Activated CD4-positive, alpha-beta T cell treated with anti-CD3 and anti-CD28 coated beads, Interleukin-2, amount 10 ng/mL, durations not matched to agents 24 days and 14 days (primary cell): Measurements from ENCODE around the gene CDH4. TPM values are rescaled to one million over a fixed set of nuclear protein-coding genes. Genes with fewer than 3 reads are reported as not detected.
A peak's percentile ranks its signal among the peaks of the same experiment; 100 is the strongest.

Source experiments
- DNase-seq: peaks from one replicate; pipeline ENCODE4 v3.0.0; 2022
- H3K27ac Mint-ChIP-seq: one replicate; pipeline ENCODE4 v1.8.0; 2022; ENCODE audit warnings: mild to moderate bottlenecking, mixed read lengths
- H3K27me3 Mint-ChIP-seq: one replicate; pipeline ENCODE4 v1.8.0; 2022; ENCODE audit warnings: mixed read lengths
- H3K36me3 Mint-ChIP-seq: one replicate; pipeline ENCODE4 v1.8.0; 2022; ENCODE audit warnings: low read depth, mild to moderate bottlenecking, mixed read lengths
- H3K4me1 Mint-ChIP-seq: one replicate; pipeline ENCODE4 v1.8.0; 2021; ENCODE audit warnings: mixed read lengths
- H3K4me3 Mint-ChIP-seq: one replicate; pipeline ENCODE4 v1.8.0; 2022; ENCODE audit warnings: mild to moderate bottlenecking, moderate library complexity, mixed read lengths
- H3K9me3 Mint-ChIP-seq: one replicate; pipeline ENCODE4 v1.8.0; 2021; ENCODE audit warnings: mixed read lengths
- intact Hi-C: fragments of 100-400 bp; cut with micrococcal nuclease; formaldehyde crosslinking; loops from one replicate; pipeline ENCODE4 v1.15.1; 2023
- total RNA-seq: library from RNA; stranded (reverse); gene quantifications from 2 replicates; pipeline ENCODE4 v1.2.3, GENCODE V29; 2022

CDH4 gene
- not detected in 2 replicates for total RNA-seq

DNA sequence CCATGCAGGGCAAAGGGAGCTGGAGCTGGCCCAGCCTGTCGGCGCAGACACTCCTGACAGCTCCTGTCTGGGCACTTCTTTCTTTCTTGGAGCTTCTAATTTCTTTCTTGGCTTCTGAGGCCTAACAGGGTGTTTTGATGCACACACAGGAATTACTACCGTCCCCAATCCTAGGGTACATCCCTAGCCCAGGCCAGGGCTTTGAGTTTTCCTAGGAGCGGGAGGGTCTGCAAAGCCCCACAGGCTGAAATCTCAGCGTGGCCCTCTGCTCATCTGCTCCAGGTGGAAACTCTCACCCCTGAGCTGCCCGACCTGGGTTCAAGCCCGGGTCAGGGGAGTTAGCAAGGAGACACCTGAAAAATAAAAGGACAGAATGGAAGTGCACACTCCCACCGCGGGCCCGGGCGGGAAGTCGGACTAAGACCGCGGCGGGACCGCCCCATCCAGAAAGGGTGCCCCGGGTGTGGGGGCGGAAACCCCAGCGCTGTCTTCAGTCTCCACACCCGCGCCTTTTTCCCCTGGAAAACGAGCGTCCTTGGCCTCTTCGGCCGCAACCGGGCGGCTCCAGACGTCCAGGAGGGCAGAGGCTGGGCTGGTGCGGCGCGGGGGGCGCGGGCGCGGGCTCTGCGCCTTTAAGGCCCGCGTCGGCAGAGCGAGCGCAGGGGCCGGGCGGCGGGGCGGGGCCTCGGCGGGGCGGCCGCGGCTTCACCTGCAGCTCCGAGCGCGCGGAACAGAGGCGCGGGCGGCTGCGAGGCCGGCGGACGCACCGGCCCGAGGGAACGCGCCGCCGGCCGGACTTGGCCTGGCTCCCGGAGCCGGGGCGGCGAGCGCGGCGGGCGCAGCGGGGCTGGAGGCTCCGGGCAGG is at the start of gene CDH4:
CDH4 (plus strand) TSS at position 733 of the 865 bp plus-strand sequence.
- peak within 1 kb of the TSS; percentile 44 for H3K4me3 Mint-ChIP-seq
- no peaks in the 10 kb centered on the region for H3K36me3 Mint-ChIP-seq
- no peaks in the 10 kb centered on the region for H3K4me1 Mint-ChIP-seq
- no peak for DNase-seq
- H3K27me3 Mint-ChIP-seq = peaks cover 46% of the 10 kb centered on the region
- no peaks in the 10 kb centered on the region for H3K9me3 Mint-ChIP-seq
- intact Hi-C loops = no loop called here
- no peak within 1 kb of the TSS for H3K27ac Mint-ChIP-seq

DNA sequence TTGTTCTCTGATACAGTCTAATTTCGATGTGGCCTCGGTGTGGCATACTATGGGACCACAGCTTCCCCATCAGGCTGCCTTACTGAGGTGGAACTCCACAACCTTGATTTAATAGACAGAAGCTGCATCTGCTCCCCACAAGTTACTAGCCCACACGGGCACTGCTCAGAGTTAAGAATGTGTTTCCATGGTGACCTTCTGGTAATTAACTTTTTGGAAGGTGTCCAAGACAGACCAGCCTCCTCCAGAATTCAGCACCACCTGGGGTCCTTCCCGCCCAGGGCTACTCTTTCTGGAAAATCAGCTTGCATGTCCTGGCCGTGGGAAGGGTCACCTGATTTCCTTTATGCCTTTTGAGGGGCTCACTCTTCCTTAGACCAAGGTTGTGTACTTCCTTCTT is 48.7 kb upstream of the CDH4 start:
- no peak for DNase-seq
- Mint-ChIP-seq H3K27ac (no peak overlapping the region), H3K36me3 (no peaks in the 10 kb centered on the region), H3K4me1 (no peaks in the 10 kb centered on the region), H3K27me3 (no peaks in the 10 kb centered on the region), H3K9me3 (peaks cover 4% of the 10 kb centered on the region), H3K4me3 (no peak overlapping the region)
- intact Hi-C loops = no loop called here

- no peaks in the 10 kb centered on the region for H3K36me3 Mint-ChIP-seq
- H3K27me3 Mint-ChIP-seq = no peaks in the 10 kb centered on the region
- no peak overlapping the region for H3K27ac Mint-ChIP-seq
- no peak for DNase-seq
- H3K4me1 Mint-ChIP-seq = no peaks in the 10 kb centered on the region
- no peaks in the 10 kb centered on the region for H3K9me3 Mint-ChIP-seq
- intact Hi-C loops = no loop called here
- no peak overlapping the region for H3K4me3 Mint-ChIP-seq
Measured at GRCh38 chr20:61204206-61204605, 47.9 kb upstream of the CDH4 start.

GRCh38 chr20:61205769-61206168 is 46.3 kb upstream of the CDH4 start:
- no peaks in the 10 kb centered on the region for H3K4me1 Mint-ChIP-seq
- no peak overlapping the region for H3K4me3 Mint-ChIP-seq
- H3K27me3 Mint-ChIP-seq = no peaks in the 10 kb centered on the region
- no peaks in the 10 kb centered on the region for H3K36me3 Mint-ChIP-seq
- no peak for DNase-seq
- intact Hi-C loops = no loop called here
- no peak overlapping the region for H3K27ac Mint-ChIP-seq
- H3K9me3 Mint-ChIP-seq = no peaks in the 10 kb centered on the region

GRCh38 chr20:61210862-61211261 is 41.2 kb upstream of the CDH4 start:
- H3K27ac Mint-ChIP-seq = no peak overlapping the region
- no peaks in the 10 kb centered on the region for H3K27me3 Mint-ChIP-seq
- intact Hi-C loops = no loop called here
- H3K4me3 Mint-ChIP-seq = no peak overlapping the region
- DNase-seq = no peak
- no peaks in the 10 kb centered on the region for H3K9me3 Mint-ChIP-seq
- no peaks in the 10 kb centered on the region for H3K36me3 Mint-ChIP-seq
- no peaks in the 10 kb centered on the region for H3K4me1 Mint-ChIP-seq

DNA sequence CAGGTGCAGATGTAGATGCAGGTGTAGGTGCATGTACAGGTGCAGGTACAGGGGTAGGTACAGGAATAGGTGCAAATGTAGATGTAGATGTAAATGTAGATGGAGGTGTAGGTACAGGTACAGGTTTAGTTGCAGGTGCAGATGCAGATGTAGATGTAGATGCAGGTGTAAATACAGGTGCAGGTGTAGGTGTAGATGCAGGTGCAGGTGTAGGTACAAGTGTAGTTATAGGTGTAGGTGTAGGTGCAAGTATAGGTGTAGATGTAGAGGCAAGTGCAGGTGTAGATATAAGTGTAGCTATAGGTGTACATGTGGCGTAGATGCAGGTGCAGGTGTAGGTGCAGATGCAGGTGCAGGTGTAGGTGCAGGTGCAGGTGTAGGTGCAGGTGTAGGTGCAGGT is 34.2 kb upstream of the CDH4 start:
- intact Hi-C loops = no loop called here
- H3K27me3 Mint-ChIP-seq = no peaks in the 10 kb centered on the region
- peaks cover 14% of the 10 kb centered on the region for H3K9me3 Mint-ChIP-seq

GRCh38 chr20:61219021-61219431 is 33.0 kb upstream of the CDH4 start:
- intact Hi-C loops = no loop called here
- no peaks in the 10 kb centered on the region for H3K27me3 Mint-ChIP-seq
- peaks cover 14% of the 10 kb centered on the region for H3K9me3 Mint-ChIP-seq
- DNase-seq = no peak
- H3K27ac Mint-ChIP-seq = no peak overlapping the region
- no peak overlapping the region for H3K4me3 Mint-ChIP-seq
- no peaks in the 10 kb centered on the region for H3K36me3 Mint-ChIP-seq
- H3K4me1 Mint-ChIP-seq = no peaks in the 10 kb centered on the region

More for the DNA sequence above, 34.2 kb upstream of the CDH4 start:
- Mint-ChIP-seq H3K27ac (no peak overlapping the region), H3K36me3 (no peaks in the 10 kb centered on the region), H3K4me3 (no peak overlapping the region), H3K4me1 (no peaks in the 10 kb centered on the region)
- no peak for DNase-seq

DNA sequence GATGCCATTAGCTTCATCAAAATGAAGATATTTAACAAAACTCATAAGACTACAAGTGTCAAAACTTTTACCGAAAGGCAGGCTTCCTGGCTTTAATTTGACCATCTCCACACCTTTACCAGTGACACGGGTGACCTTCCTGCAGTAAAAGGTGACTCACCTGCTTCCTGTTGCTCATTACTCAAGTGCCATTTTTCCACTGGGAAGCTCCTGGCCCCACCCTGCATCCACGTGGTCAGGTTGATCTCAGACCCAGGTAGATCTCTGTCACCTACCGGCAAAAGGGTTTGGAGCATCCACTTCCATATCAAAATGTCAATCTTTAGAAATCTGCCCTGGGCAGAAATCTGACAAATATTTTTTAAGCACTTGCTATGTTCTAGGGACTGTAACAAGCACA is 31.9 kb upstream of the CDH4 start:
- Mint-ChIP-seq H3K9me3 (peaks cover 14% of the 10 kb centered on the region), H3K4me1 (no peaks in the 10 kb centered on the region), H3K27me3 (no peaks in the 10 kb centered on the region), H3K27ac (no peak overlapping the region), H3K36me3 (no peaks in the 10 kb centered on the region), H3K4me3 (no peak overlapping the region)
- no peak for DNase-seq
- intact Hi-C loops = no loop called here

GRCh38 chr20:61220626-61221325 is 31.3 kb upstream of the CDH4 start:
- Mint-ChIP-seq H3K4me1 (no peaks in the 10 kb centered on the region), H3K27ac (no peak overlapping the region), H3K27me3 (no peaks in the 10 kb centered on the region), H3K4me3 (no peak overlapping the region), H3K9me3 (peaks cover 14% of the 10 kb centered on the region), H3K36me3 (no peaks in the 10 kb centered on the region)
- intact Hi-C loops = no loop called here
- no peak for DNase-seq

- Mint-ChIP-seq H3K27ac (no peak overlapping the region), H3K9me3 (peaks cover 10% of the 10 kb centered on the region)
Measured at GRCh38 chr20:61222699-61223098, 29.4 kb upstream of the CDH4 start.

DNA sequence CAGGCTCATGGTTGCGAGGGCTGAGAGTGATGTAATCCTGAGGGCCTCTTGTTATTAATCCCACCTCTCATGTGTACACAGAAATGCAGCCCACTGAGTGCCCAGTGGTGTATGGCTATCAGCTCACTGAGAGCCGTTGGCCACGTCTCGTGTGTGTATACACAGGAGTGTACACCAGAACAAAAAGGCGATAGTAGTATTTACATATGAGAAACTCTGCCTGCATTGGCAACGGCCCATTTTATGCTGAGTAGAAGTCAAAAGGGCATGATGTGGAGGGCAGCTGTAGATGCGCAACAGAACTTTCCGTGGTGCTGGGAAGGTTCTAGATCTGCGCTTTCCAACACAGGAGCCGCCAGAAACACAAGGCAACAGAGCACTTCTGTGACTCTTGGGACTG is 28.9 kb upstream of the CDH4 start:
- intact Hi-C loops = no loop called here
- Mint-ChIP-seq H3K36me3 (no peaks in the 10 kb centered on the region), H3K4me1 (no peaks in the 10 kb centered on the region), H3K27me3 (no peaks in the 10 kb centered on the region), H3K27ac (no peak overlapping the region), H3K4me3 (no peak overlapping the region), H3K9me3 (peaks cover 6% of the 10 kb centered on the region)
- no peak for DNase-seq

More at GRCh38 chr20:61222699-61223098, 29.4 kb upstream of the CDH4 start:
- DNase-seq = no peak
- no peaks in the 10 kb centered on the region for H3K27me3 Mint-ChIP-seq
- intact Hi-C loops = no loop called here
- no peak overlapping the region for H3K4me3 Mint-ChIP-seq
- no peaks in the 10 kb centered on the region for H3K4me1 Mint-ChIP-seq
- no peaks in the 10 kb centered on the region for H3K36me3 Mint-ChIP-seq

DNA sequence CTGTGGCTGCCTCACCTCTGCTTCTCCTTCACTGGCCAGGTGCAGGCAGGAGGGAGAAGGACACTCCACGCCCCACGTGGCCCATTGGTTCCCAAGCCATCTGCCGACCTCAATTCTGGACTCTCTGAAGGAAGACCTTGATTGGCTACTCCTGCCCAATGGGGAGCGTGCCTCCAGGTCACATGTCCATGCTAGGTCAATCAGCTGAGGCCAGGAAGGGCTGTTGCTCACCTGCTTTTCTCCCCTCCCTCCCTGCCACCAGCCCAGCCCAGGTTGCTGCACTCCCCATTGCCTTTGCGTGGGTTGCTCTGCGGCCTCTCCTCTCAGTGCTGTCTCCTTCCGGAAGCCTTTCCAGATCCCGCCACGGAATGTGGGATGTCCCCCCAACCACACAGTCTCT is 21.9 kb upstream of the CDH4 start:
- Mint-ChIP-seq H3K4me3 (no peak overlapping the region), H3K27ac (no peak overlapping the region), H3K27me3 (peaks cover 2% of the 10 kb centered on the region), H3K9me3 (no peaks in the 10 kb centered on the region), H3K36me3 (no peaks in the 10 kb centered on the region), H3K4me1 (no peaks in the 10 kb centered on the region)
- intact Hi-C loops = no loop called here
- no peak for DNase-seq

DNA sequence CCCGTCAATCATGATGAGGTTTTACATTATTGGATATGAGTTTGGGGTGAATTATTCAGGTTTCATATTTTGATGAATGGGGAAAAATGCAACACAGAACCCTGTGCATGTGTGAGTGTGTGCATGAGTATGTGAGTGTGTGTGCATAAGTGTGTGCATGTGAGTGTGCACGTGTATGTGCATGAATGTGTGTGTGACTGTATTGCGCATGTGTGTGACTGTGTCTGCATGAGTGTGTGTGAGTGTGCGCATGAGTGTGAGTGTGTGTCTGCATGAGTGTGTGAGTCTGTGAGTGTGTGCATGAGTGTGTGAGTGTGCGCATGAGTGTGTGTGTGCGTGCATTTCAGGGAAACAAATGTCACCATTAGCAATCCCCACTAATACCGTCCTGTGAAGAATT is 18.5 kb upstream of the CDH4 start:
- Mint-ChIP-seq H3K36me3 (no peaks in the 10 kb centered on the region), H3K9me3 (no peaks in the 10 kb centered on the region), H3K27me3 (peaks cover 2% of the 10 kb centered on the region), H3K27ac (no peak overlapping the region), H3K4me1 (no peaks in the 10 kb centered on the region), H3K4me3 (no peak overlapping the region)
- no peak for DNase-seq
- intact Hi-C loops = no loop called here

- intact Hi-C loops = no loop called here
- Mint-ChIP-seq H3K27me3 (no peaks in the 10 kb centered on the region), H3K27ac (no peak overlapping the region), H3K9me3 (no peaks in the 10 kb centered on the region), H3K4me1 (no peaks in the 10 kb centered on the region), H3K4me3 (no peak overlapping the region), H3K36me3 (no peaks in the 10 kb centered on the region)
- DNase-seq = no peak
Measured at GRCh38 chr20:61234224-61234890, 17.7 kb upstream of the CDH4 start.
